Measurements from ENCODE around the gene DAGLA. TPM values are rescaled to one million over a fixed set of nuclear protein-coding genes. Genes with fewer than 3 reads are reported as not detected.
"Not testable (repeated sequence)": the region's sequence is repeated elsewhere in the genome, so short reads cannot be mapped to it uniquely, and the experiment has no call there.

Gene DAGLA
- total RNA-seq, 4 donors from 2014 or later, result 5.8 to 18.9 (median 10.2) TPM

DNA sequence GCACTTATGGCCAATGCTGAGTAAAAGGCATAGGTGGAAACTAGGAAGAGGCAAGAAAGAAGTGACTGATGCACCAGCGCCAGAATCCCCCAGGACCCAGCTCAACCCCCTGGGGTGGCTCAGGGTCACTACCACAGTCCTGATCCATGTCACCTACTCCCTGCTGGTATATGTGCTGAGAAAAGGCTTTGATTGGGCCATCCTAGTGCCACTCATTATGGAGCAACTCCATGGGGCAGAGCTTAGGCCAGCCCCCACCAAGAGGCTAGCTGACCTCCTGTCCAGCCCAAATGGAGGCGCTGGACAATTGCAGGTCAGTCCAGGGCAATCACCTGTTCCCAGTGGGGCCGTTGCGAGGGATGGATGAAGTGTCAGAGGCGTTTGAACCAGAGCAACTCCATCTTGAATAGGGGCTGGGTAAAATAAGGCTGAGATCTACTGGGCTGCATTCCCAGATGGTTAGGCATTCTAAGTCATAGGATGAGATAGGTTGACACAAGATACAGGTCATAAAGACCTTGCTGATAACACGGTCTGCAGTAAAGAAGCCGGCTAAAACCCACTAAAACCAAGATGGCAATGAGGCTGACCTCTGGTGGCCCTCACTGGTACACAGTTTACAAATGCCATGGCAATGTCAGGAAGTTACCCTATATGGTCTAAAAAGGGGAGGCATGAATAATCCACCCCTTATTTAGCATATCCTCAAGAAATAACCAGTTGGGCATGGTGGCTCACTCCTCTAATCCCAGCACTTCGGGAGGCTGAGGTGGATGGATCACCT lies 20.6 kb upstream of the DAGLA start:
- TF ChIP-seq, protein P1, sequence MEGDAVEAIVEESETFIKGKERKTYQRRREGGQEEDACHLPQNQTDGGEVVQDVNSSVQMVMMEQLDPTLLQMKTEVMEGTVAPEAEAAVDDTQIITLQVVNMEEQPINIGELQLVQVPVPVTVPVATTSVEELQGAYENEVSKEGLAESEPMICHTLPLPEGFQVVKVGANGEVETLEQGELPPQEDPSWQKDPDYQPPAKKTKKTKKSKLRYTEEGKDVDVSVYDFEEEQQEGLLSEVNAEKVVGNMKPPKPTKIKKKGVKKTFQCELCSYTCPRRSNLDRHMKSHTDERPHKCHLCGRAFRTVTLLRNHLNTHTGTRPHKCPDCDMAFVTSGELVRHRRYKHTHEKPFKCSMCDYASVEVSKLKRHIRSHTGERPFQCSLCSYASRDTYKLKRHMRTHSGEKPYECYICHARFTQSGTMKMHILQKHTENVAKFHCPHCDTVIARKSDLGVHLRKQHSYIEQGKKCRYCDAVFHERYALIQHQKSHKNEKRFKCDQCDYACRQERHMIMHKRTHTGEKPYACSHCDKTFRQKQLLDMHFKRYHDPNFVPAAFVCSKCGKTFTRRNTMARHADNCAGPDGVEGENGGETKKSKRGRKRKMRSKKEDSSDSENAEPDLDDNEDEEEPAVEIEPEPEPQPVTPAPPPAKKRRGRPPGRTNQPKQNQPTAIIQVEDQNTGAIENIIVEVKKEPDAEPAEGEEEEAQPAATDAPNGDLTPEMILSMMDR (IDR thresholded peaks at IDR 0.05), result no peak
- TF ChIP-seq POLR2A (IDR thresholded peaks at IDR 0.05), result no peak
- H3K36me3 ChIP-seq, result no peaks in the 10 kb centered on the region
- H3K27ac ChIP-seq, result no peak overlapping the region

GRCh38 chr11:61660997-61661396 lies 19.2 kb upstream of the DAGLA start:
- not testable (repeated sequence) for DNase-seq, H3K27me3 ChIP-seq, H3K4me1 ChIP-seq, H3K27ac ChIP-seq, H3K9me3 ChIP-seq, H3K4me3 ChIP-seq, H3K36me3 ChIP-seq

More for the DNA sequence above, 20.6 kb upstream of the DAGLA start:
- Histone ChIP-seq H3K4me3 (no peak overlapping the region), H3K4me1 (no peaks in the 10 kb centered on the region), H3K27me3 (no peaks in the 10 kb centered on the region), H3K9me3 (no peaks in the 10 kb centered on the region)
- DNase-seq, result no peak

DNA sequence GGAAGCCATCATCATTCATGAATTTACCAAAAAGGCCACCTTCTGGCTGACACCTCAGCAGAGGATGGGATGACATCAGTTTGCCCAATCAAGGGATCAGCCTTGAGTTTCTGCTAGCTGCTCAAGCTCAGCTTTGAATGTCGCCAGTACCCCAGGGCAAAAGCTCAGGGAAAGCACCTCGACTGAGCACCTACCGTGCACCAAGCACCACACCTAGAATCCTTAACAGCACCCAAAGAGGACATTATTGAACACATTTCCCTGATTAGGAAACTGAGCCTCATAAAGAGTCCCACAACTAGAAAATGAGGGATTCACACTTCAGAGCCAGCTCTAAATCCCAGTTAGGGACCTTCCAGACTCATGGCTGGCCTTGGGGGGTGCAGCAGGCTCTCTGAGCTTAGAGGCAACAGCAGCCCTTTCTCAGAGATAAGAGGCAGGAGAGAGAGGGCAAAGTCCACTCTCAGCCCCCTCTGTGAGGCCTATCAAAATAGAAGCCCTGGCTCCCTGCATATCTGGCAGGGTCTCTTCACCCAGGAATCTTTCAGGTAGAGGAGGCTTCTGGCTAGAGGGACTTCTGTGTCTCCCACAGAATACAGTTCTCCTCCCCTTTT lies 13.4 kb upstream of the DAGLA start:
- Histone ChIP-seq H3K4me3 (no peak overlapping the region), H3K27me3 (no peaks in the 10 kb centered on the region), H3K27ac (no peak overlapping the region), H3K9me3 (no peaks in the 10 kb centered on the region), H3K4me1 (no peaks in the 10 kb centered on the region), H3K36me3 (no peaks in the 10 kb centered on the region)
- TF ChIP-seq, protein P1 (IDR thresholded peaks at IDR 0.05), result no peak
- TF ChIP-seq POLR2A (IDR thresholded peaks at IDR 0.05), result no peak
- DNase-seq, result no peak

GRCh38 chr11:61667684-61668305 lies 12.4 kb upstream of the DAGLA start:
- no peak overlapping the region for H3K4me3 ChIP-seq
- H3K4me1 ChIP-seq, result no peaks in the 10 kb centered on the region
- H3K36me3 ChIP-seq, result no peaks in the 10 kb centered on the region
- no peaks in the 10 kb centered on the region for H3K9me3 ChIP-seq
- no peak overlapping the region for H3K27ac ChIP-seq
- TF ChIP-seq, protein P1 (IDR thresholded peaks at IDR 0.05), result no peak
- no peak for TF ChIP-seq POLR2A (IDR thresholded peaks at IDR 0.05)
- no peak for DNase-seq
- no peaks in the 10 kb centered on the region for H3K27me3 ChIP-seq

DNA sequence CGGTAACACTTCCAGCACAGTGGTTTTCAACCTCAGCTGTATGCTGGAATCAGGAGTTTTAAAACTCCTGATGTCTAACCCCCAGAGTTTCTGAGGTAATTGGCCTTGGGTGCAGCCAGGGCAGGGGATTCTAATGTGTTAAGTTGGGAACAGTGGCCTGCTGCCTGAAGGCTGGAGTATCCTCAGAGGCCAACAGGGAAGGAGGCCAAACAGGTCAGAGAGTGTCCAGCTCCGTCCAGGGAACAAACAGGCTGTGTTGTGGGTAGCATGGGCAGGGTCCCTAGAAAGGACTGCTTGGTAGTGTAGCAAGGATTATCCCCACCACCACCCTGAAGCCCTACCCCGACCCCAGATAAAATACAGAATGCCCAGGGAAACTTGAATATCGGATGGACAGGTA lies 10.8 kb upstream of the DAGLA start:
- no peak overlapping the region for H3K27ac ChIP-seq
- H3K9me3 ChIP-seq, result no peaks in the 10 kb centered on the region
- no peak overlapping the region for H3K4me3 ChIP-seq
- H3K36me3 ChIP-seq, result no peaks in the 10 kb centered on the region
- DNase-seq, result no peak
- TF ChIP-seq, protein P1 (IDR thresholded peaks at IDR 0.05), result no peak
- no peak for TF ChIP-seq POLR2A (IDR thresholded peaks at IDR 0.05)
- no peaks in the 10 kb centered on the region for H3K4me1 ChIP-seq
- H3K27me3 ChIP-seq, result no peaks in the 10 kb centered on the region

DNA sequence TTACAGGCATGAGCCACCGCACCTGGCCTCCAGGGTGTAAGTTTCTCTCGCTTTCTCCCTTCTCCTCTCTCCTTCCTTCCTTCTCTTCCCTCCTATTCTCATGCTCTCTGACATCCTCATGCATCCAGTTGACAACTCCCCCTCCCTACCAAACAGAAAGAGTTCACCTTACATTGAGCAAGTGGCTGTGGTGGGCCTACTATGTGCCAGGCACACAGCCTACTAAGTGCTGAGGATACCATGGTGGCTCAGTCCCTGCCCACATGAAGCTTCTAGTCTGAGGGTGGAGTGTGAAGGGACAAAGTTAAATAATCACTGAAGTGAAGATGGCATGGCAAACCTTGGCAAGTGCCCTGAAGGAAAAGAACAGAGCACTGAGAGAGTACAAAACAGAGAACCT lies 9.6 kb upstream of the DAGLA start:
- Histone ChIP-seq H3K27me3 (no peaks in the 10 kb centered on the region), H3K27ac (no peak overlapping the region), H3K4me3 (no peak overlapping the region), H3K4me1 (no peaks in the 10 kb centered on the region), H3K9me3 (no peaks in the 10 kb centered on the region), H3K36me3 (no peaks in the 10 kb centered on the region)
- TF ChIP-seq POLR2A (IDR thresholded peaks at IDR 0.05), result no peak
- TF ChIP-seq, protein P1 (IDR thresholded peaks at IDR 0.05), result no peak
- no peak for DNase-seq
